IPS-NIHi7 (cell line): ENCODE measurements around the gene APP.
"Not testable (repeated sequence)": the region's sequence is repeated elsewhere in the genome, so short reads cannot be mapped to it uniquely, and the experiment has no call there.

Experiments
- DNase-seq: peaks from one replicate; pipeline ENCODE4 v3.0.0; 2012; ENCODE audit warnings: mixed read lengths; ENCODE audit errors: extremely low spot score

APP gene

DNA sequence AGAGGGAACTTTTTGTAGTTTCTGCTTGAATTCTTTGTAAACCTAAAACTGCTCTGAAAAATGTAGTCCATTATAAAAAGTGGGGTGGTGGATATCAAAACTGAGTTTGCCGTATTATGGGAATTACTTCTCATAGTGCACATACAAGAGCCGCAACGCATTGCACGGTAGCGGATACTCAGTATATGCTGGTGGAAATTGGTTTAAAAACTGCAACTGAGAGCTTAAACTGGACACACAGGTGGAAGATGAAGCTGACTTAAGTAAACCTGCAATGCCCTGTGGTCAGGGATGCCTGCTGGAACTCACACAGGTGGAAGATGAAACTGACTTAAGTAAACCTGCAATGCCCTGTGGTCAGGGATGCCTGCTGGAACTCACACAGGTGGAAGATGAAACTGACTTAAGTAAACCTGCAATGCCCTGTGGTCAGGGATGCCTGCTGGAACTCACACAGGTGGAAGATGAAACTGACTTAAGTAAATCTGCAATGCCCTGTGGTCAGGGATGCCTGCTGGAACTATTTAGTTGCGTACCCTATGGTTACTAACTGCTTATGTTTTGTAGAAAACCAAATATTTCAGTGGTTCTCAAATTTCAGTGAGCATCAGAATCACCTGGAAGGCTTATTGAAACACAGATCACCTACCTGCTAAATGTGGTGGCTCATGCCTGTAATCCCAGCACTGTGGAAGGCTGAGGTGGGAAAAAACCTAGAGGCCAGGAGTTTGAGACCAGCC lies 147.8 kb downstream of the APP start:
- not testable (repeated sequence) for DNase-seq

DNA sequence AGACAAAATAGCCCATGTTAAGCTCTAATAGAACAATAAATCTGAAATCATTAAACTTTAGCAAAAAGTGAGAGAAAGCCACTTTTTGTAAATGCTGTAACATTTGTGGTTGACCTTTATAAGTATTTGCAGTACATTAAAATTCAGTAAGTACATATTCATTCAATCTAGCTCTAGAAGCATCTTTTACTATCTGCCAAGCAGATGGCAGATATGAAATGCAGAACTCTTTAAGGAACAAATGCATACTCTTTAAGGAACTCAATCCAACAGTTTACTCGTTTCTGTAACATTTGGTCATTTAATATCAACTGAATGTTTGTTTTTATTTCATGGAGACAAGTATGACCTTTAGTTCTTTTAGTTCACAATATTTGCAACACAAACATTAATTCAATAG lies 150.1 kb downstream of the APP start:
- no peak for DNase-seq

DNA sequence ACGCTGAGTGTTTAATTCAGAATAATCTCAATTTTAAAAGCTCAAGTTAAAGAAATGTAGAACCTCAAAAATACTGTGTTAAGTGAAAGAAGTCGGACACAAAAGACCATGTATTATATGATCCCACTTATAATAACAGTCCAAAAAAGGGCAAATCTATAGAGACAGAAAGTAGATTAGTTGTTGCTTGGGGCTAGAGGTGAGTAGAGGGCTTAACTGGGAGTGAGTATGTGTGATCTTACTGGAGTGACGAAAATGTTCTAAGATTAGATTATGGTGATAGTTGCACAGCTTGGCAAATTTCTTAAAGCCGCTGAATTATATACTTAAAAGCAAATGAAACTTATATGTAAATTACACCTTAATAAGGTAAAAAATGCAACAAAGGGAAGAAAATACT lies 150.5 kb downstream of the APP start:
- no peak for DNase-seq

DNA sequence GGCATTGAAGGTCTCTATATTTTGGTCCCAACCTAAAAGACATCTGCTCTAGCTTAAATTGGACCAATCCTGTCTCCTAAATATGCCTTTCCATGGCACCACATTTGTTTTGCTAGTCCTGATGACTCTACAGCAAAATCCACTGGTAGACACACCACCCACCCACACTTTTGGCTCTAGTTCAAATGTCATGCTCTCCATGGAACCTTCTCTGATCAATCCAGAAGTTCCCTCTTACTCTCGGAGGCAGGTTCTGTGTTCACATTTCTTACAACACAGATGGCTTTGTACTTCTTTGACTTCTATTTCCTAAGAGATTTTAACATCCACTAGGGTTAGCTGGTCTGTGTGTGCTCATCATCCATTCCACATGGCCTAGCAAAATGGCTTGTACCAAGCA lies 151.3 kb downstream of the APP start:
- DNase-seq, result no peak

DNA sequence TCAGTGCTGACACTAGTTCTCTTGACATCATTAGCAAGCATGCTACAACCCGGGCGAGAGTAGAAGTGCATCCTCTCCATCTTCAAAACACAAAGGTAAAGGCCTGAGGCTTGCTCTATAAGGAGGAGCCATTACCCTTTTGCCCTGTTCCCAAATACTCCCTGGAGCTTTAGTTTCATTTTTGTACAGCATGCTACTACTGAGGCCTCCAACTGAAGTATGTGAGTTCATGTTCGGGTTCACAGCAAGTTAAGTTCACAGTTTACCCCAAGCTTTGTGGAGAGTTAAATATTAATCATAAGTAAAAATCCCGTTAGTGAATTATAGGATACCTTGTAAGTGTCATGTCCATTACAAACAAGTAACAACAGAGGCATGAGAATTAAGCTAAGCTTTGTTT lies 156.6 kb downstream of the APP start:
- no peak for DNase-seq

DNA sequence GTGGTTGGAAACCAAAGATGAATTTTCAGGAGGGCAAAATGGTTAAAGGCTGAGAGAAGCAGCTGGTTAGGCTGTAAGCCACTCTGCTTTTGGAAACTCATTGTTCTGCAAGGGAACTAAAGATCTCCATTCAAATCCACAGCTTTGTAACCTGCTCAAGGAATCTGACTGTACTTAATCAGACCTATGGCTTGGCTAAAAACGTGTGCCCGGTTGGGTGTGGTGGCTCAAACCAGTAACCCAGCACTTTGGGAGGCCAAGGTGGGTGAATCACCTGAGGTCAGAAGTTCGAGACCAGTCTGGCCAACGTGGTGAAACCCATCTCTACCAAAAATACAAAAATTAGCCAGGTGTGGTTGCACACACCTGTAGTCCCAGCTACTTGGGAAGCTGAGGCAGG lies 158.1 kb downstream of the APP start:
- not testable (repeated sequence) for DNase-seq

DNA sequence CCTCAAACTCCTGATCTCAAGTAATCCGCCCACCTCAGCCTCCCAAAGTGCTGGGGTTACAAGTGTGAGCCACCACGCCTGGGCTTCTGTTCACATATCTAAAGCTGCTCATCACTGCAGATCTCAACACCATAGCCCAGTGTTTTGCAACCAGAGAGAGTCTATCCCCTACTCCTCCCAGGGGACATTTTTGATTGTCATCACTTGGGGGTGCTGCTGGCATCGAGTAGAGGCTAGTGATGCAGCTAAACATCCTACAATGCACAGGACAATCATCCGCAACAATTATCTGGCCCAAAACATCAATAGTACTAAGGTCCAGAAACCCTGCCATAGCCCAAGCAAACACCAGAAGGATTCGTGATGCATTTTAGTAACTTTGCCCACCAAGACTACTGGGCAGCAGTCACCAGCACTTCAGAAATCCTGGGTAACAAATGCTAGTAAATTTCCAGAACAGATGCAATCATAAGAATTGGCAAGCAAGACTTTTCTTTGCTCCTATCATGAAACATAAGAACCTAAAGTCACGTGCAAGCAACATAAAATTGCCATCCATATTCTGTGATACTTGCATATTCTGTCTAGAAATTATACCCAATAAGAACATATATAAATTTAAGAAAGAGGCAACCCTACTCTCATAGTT lies 159.2 kb downstream of the APP start:
- DNase-seq, result no peak

DNA sequence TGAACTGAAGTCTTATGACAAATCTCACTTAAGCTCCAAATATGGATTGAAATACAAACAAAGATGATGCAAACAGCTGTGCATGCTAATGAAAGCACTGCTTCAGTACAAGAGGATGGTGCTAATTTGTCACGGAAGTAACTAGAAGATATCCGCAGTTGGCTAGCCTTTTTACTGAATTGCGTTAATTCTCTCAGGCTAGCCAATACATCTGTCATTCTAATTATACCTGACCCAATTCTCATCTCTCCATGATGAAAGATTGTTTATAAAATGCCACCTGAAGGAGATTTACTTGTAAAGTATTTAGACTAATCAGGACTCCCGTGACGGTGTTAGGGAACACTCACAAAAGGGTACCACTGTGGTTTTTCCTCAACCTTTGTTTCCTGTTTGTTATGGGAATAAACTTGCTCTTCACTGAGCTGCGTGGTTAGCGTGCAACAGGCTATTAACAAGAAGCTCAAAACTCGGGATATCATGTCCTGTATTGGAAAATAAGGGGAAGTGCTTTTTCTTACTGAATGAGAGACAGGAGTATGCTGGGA lies 162.5 kb downstream of the APP start:
- no peak for DNase-seq

DNA sequence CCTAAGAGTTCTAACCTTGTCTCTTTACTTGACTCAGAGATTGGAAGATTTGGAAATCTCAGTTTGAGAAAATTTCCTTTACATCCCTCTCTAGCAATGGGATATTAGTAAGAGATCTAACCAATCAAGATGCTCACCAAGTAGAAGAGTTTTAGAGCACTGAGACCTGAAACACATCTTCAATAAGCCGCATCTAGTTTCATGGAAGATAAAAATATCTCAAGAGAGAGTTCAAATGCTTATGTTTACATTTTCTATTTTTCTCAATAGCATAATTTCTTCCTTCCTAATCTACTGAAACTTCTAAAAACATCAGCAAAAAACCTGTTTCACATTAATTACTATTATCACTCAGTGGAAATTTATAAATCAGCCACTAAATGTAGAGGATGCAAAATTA lies 165.1 kb downstream of the APP start:
- no peak for DNase-seq

DNA sequence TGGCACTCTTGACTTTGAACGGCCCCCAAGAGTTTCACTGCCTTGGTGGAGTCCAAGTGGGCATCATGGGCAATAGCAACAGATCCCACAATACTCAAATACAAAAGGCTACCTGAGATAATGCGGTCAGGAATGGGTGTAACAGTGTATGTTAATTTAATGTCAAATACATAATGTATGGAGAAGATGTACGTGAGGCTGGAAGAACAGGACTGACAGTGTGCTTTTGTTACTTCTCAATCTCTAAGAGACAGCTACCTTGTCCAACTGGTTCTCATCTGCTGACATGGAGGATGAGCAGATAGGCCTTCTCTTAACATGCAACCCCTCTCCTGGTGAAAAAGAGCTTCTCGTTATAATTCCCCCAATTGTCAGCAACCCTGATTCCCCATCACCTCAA lies 167.2 kb downstream of the APP start:
- no peak for DNase-seq

DNA sequence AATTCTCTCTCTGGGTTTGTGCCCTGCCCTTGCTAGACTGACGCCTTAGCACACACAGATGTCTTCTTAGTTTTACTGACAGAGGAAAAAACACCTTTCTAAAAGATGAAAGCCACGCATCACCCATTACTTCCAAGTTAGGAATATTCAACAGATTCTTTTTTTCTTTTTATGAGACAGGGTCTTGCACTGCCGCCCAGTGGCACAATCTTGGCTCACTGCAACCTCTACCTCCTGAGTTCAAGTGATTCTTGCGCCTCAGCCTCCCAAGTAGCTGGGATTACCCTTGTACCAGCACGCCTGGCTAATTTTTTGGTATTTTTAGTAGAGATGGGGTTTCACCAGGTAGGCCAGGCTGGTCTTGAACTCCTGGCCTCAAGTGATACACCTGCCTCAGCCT lies 169.2 kb downstream of the APP start:
- no peak for DNase-seq

DNA sequence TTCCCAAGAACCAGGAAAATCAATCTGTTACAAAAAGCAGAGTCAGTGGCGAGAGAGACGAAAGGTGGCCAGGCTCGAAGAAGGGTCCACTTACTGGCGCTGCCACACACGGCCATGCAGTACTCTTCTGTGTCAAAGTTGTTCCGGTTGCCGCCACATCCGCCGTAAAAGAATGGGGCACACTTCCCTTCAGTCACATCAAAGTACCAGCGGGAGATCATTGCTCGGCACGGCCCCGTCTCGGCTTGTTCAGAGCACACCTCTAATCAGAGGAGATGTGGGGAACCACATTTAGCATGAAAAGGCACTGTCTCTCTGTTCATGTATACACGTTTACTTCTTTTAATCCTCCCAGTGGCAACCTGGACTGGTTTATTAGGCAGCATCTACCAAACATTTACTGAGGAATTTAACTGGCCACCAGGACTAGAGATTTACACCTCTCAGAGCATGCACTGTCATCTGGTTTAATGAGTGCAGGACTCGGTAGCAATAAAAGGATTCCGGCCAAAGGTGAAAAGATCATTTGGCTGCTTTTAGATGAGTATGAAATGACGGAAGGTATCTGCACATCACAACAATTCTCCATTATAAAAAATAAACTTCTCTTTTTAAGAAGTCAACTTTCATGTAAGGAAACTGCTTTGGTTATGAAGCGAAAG lies 170.5 kb downstream of the APP start:
- no peak for DNase-seq

DNA sequence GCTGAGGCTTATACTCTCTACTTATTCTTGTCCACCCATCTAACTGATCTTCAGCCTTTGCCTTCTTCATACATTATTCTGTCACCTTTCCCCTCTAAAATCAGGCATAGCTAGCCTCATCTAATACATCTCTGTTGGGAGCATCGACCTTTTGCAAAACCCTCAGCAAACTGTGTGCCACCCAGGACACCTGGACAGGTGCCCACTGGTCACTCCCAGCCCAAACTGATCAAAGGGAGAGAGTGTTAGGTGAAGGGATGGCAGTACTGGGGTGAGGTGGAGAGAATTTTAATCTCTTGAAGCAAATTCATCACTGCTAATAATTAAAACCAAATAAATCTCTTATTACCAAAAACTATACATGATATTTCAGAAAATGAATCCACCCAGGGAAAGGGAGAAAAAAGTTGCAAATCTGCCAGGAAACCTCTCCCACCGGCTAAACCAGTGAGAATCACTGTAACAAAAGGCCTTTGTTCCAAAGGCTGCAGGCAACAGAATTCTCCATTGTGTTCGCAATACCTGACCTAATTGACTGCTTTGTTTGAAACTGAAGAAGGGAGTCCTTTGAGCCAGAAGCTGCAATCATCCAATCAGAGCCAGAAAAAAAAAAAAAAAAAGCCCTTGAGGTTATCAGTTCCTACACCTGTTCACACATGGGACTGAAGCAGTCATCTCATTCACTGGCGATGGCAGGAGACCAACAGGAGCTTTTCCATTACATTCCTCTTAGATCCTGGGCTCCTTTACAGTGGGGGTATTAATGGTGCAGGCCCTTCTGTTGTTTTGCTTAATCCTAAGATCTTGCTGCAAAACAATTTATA lies 172.6 kb downstream of the APP start:
- peak; percentile 66 for DNase-seq

DNA sequence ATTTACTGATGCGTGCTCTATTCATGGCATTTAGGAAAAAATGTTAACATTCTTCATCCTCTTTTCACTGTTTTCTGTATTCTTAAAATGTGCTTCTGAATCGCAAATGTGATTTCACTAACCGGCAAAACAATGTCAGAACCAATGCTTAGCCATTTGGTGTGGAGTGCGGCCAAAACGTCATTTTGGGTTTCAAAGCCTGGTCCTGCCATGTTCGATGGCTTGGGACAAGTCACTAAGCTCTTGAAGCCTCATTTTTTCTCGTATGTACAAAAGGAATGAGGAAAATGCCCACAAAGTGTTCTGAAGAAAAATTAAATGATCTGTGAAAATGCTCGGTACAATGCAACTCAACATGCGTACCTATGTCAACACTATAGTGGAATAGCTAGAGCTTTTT lies 175.3 kb downstream of the APP start:
- DNase-seq, result no peak

DNA sequence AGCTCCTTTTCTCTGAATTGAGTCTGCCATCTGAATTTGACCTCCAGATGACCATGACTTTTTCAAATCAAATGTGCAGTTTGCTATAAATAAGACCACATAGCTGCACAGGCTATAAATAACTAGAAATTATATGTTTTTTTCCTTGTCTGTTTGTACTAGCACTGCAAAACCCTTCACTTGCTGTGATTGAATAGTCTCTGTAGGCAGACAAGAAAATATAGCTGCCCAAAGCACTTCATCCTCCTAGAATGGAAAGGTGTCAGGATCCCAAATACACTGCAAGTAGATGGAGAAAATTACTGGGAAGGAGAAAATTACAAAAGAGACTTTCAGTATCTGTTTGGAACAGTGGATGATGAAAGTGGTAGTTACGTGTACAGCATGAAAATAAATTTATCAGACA lies 175.8 kb downstream of the APP start:
- DNase-seq, result no peak

DNA sequence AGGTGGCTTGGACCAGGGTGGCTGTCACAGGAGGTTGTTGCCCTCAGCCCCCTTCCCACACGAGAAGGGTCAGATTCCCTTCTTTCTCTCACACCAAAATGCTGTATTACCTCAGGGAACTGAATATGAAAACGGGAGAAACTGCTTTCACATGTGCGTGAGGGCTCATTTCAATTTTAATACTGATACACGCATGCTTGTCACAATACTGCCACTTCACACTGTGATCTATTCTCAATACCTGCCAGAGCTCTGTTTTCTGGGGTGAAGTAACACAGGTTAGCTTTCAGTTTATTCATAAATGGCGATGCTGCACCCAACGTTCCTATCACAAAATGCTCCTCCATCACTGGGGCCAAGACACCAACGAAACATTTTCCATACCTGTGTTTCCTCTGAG lies 181.8 kb downstream of the APP start:
- no peak for DNase-seq

DNA sequence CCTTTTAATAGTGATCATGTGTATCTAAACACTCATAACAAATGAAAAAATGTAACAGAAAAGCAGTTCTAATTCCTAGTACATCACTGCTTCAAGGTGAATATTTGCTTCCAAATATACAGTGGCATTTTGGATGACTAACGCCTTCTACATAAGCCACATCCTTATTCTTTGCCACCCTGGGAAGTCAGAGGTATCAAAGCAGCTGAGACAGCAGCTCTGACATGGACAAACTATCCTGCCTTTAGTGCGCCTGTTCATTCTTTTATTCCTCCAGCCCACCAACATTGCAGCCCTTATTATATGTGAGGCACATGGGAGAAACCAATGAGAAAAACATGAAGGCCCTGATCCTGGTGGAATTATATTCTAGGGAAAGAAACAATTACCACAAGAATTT lies 183.0 kb downstream of the APP start:
- DNase-seq, result no peak

DNA sequence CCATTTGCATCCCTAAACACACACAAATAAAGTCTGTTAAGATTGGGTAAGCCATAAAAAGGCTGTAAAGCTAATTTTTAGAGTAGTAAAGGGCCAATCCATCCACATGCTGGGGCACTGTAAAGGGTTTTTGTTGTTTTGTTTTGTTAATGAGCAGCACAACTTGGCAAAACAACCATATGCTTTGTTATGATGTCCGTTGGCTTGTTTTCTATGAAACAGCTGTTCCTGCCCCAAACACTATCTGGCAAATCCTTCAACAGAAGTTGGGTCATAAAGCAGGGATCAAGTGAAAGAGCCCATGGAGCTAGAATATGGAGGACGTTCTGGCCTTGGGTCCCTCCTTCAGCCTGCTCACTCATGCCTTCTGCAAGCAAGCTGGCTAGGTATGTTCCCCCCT lies 183.6 kb downstream of the APP start:
- no peak for DNase-seq

DNA sequence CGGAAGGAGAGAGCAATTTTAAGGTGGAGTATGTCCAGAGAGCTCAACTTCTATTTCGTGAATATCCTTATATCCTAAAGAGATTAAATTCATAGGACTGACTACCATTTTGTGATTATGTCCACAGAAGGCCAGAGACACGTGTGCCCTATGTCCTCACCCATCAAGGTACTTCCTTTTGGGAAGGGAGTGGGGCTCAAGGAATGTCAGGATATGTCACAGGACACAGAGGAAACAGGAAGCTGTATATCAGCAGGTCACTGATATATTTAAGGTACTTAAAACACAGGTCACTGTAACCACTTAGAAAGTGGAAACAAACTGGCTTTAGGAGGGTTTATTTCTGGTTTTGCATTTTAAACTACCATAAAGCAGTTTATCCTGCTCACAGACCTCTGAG lies 184.6 kb downstream of the APP start:
- DNase-seq, result no peak

DNA sequence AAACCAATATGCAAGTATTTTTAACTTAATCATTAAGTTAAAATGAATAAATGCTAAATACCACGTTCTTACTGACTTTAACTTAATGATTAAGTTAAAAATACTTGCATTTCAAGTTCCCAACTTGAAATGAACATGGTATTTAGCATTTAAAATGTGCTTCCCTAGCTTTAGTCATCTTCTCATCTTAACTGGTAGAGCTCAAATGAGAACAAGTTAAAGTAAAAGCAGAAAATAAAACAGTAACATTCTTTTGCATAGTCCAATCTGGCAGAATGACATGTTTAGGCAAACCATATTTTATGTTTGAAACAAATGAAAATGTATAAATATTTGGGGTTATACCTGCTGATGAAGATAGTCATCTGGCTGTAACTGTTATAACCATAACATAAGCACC lies 186.0 kb downstream of the APP start:
- no peak for DNase-seq

DNA sequence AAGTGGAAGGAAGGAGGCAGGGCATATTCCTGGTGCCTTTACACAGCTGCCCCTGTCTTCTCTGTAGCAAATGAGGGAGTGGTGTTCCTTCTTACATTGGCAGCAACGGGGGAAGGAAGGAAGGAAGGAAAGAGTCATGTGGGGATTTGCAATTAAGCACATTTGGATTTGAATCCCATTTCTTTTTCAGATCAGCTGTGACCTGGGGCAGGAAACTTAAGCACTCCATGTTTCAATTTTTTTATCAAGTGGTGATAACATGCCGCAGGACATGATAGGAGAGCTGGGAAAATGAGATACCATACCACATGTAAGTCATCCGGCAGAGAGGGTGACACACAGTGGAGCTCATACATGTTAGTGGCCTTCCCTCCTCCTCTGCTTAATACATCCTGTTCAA lies 186.8 kb downstream of the APP start:
- no peak for DNase-seq

DNA sequence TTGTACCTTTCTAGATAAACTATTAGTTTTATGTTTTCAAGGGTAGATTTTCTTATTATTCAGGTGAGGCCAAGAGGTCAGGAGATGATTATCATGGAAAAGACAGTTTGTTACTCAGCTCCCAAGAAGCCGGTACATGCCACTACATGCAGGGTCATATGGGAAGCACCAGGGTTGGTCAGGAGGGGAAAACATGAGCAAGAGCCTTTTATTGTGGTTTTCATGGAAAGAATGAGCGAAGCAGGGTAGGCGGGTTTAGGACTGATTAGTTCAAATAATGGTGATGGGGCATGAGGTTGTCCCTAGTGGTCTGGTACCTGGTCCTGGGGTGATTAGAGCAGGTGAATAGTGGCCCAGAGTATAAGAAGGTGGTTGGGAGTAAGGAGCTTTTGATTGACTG lies 189.9 kb downstream of the APP start:
- no peak for DNase-seq
